DMS114 treated with DMSO at 0.1 percent for 48 hours (cell line): ENCODE data around the gene CFAP74.
"Not testable (repeated sequence)": the region's sequence is repeated elsewhere in the genome, so short reads cannot be mapped to it uniquely, and the experiment has no call there.

ENCODE experiments used
- DNase-seq: peaks from one replicate; lab custom pipeline; 2025; ENCODE audit not compliant: unreplicated experiment; lab: John Stamatoyannopoulos, UW

Gene CFAP74

DNA sequence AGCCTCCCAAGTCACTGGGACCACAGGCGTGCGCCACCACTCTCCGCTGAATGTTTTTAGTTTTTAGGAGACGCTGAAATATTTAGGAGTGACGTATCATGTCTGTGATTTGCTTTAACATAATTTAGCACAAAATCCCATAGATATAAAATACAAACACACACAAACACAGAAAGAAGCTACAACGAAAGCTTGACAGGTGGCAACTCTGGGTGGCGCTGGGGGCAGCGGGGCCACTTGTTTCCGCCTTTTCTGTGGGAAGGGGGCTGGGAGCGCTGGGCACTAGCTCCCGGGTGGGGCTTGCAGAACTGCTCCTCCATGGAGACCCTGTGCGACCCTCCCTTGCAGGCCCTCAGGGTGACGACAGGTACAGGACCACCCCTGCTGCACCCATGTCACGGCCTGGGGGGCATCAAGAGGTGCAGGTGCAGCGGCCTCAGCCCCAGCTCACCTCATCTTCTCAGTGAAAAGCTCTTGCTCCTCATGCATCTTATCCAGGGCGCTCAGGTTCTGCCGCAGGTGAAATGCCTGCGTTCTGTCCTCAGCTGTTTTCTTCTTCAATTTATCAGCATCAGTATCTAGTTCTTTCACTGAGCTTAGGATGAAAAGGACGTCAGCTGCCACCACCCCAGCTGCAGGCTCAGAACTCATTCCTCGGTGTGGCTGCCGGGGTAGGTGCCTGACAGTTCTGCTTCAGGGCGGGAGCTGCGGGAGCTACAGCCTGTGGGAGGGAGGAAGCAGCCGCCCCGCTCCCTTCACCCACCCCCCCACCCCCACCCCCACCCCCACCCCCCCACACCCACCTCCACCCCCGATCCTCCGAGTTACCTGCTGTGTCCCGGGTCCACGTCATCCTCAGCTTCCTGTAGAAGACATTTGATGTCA lies 15.3 kb downstream of the CFAP74 start:
- no peak for DNase-seq

DNA sequence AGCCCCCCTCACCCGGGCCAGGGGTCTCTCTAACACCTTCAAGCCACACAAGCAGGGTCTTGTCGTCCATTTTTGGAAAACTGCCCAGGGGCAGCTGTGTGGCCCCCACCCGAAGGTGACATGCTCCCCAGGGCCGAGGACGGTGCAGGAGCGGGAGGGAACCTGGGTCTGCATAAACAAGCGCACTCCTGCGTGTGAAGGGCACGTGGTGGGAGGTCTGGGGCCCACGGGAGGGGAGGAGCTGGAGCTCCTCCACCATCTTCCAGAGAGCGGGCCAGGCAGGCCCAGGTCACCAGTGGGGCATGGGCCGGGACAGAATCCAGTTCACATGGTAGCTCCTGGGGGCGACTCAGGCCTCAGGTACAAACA lies 16.5 kb downstream of the CFAP74 start:
- DNase-seq, result no peak

DNA sequence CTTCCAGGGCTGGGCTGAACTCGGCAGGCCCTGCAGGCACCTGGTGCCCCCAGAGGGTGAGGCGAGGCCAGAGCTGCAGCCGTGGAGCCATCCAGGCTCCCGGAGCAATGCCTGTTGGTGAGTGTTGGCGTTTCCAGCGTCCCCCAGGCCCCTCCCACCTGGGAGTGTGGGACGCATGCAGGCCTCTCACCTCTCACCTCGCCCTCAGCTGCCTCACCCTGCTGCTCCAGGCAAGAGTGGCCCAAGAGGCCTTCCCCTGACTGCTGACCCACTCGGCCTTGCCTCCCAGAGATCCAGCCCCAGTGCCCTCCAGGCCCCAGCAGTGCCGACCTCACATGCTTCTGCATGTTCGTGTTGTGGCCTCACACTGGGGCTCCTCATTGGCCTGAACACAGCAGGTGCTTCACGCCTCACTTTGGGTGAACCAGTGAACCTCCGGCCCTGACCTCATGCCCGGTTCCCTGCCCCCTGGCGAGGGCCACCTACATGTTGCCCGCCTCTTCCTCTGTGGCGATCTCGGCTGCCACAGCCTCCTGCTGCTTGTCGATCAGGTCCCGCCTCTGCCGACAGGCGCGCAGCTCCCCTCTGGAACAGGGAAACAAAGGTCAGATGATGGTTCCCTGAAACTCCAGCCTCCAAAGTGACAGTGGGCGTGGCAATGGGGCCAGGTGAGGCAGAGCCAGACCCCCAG lies 17.0 kb downstream of the CFAP74 start:
- DNase-seq, result no peak

DNA sequence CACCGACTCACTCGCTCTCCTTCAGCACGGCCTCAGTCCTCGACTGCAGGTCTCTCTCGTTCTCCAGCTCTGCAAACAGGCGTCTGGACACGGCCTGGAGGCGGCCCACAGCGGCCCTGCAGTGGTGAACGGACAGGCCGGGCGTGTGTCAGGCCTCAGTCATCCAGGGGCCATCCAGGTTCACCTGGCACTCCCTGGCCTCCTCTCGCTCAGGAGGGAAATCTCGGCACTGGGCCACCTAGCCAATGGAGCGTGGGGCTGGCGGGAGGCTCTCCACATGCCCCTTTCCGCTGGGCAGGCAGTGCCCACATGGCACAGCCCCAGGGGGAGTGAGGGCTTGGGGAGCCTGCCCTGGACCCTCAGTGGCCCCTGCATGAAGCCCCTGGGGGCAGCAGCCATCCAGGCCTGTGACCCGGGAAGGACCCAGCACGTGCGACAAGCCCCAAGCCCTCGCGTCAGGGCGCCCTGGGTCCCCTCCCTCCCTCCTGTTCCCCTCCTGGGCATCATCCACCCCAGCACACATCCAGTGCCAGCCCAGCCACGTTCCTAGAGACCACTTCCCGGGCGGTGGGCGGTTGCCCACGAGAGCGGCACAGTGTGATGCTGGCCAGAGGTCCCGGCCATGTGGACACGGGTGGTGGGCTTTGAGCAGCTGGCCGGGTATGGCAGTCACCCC lies 18.1 kb downstream of the CFAP74 start:
- no peak for DNase-seq

DNA sequence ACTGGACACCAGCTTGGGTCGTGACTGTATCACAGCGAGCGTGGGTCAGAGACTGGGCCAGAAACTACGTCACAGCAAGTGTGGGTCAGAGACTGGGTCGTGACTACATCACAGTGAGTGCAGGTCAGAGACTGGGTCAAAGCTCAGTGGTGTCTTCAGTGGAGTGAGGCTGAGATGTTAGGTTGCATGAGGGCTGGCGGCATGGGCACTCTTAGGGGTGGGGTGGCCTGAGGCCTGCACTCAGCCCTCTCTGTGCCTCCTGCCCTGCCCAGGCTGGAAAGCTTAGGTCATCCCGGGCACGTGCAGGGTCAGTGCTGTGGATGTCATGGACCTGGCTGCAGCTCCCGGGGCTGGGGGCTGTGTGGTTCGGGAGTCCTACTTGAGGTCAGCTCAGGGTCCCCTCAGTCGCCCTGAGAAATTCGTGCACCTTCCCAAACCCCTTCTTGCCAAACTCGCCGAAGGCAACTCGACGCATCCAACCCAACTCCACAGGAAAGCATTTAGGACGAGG lies 19.0 kb downstream of the CFAP74 start:
- no peak for DNase-seq

DNA sequence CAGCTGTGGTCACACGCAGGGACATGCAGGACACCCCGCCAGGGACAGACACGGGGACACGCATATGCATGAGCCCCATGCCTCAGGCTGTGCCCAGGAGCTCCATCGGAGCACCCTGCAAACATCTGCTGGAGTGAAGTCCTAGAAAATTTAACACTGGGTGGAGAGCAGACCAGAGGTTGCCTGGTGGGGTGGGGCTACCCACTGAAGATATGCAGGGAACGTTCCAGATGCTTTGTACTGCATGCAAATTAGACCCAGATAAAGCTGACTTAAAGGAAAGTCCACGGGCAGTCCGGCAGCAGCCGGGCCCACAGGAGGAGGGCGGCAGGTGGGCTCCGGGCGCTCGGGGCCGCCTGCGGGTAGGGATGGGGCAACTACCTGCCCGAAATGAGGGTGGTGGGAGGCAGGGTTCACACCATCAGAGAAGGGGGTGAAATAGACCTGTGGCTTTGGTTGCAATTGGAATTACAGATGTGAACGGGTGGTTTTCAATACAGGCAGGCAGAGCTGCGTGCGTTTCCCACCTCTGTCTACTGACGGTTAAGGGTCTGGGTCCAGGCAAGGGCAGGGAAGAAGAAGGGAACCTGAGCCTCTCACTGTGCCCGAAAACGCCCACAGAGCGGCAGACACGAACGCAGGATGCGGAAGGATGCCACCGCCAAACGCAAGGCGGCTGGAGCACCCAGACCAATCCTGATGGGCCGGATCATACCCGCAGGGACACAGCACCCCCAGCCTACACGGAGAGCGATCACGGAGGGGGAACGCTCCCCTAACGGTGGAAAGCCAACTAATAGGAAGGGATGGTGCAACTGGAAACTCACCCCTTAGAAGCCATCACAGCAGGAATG lies 21.0 kb downstream of the CFAP74 start:
- DNase-seq, result no peak

DNA sequence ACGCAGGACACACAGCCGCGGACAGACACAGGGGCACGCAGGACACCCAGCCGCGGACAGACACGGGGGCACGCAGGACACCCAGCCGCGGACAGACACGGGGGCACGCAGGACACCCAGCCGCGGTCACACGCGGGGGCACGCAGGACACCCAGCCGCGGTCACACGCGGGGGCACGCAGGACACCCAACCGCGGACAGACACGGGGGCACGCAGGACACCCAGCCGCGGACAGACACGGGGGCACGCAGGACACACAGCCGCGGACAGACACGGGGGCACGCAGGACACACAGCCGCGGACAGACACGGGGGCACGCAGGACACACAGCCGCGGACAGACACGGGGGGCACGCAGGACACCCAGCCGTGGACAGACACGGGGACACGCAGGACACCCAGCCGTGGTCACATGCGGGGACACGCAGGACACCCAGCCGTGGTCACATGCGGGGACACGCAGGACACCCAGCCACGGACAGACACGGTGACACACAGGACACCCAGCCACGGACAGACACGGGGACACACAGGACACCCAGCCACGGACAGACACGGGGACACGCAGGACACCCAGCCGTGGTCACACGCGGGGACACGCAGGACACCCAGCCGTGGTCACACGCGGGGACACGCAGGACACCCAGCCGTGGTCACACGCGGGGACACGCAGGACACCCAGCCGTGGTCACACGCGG lies 21.8 kb downstream of the CFAP74 start:
- not testable (repeated sequence) for DNase-seq

DNA sequence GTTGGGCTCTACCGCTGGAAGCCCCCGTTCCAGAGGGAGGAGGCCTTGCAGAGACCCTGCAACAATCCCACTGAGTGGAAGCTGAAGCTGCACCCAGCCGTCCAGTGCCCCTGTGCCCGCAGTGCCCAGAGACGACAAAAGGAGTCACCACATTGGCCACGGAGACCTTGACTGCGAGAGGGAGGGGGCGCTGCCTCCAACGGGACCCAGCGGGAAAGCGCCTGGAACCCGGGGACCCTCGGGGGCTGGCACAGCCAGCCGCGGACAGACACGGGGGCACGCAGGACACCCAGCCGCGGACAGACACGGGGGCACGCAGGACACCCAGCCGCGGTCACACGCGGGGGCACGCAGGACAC lies 22.5 kb downstream of the CFAP74 start:
- no peak for DNase-seq

DNA sequence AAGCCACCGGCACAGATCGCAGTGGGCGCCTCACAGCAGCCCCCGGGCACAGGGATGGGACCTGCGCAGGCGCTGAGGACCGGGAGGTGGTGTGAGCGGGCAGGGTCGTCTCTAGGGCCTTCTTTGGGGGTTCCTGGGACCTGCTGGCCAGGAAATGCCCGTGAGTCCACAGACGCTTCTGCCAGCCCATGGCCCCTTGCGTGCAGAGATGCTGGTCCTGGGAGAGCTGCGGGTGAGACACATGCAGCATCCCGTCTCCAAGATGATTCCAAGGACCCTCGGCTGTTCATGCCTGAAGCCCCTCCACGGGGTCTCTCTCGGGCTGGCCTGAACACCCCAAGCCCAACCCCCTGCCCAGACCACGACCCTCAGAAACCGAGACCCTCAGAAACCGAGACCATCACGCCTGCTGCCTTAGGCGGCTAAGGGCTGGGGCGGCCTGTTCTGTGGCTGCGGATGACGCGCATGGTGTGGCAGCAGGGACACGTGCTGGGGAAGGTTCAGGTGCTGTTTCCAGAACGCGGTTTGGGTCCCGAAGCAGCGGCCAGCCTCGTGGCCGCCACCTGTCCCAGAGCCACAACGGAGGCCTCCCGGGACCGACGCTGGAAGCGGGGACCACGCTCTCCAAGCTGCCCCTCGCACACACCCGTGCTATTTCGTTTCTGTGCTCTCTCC lies 23.0 kb downstream of the CFAP74 start:
- DNase-seq, result no peak

DNA sequence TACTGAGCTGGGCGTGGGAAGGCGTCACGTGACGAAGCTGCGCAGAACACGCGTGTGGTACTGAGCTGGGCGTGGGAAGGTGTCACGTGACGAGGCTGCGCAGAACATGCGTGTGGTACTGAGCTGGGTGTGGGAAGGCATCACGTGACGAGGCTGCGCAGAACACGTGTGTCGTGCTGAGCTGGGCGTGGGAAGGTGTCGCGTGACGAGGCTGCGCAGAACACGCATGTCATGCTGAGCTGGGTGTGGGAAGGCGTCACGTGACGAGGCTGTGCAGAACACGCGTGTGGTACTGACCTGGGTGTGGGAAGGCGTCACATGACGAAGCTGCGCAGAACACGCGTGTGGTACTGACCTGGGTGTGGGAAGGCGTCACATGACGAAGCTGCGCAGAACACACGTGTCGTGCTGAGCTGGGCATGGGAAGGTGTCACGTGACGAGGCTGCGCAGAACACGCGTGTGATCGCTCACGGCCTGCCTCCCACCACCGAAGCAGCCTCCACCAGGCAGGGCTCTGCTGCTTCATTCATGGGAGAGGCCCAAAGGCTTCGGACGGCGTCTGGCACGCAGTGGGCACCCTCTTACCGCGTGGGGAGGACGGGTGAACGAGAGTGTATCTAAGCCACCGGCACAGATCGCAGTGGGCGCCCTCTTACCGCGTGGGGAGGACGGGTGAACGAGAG lies 24.0 kb downstream of the CFAP74 start:
- DNase-seq, result no peak

DNA sequence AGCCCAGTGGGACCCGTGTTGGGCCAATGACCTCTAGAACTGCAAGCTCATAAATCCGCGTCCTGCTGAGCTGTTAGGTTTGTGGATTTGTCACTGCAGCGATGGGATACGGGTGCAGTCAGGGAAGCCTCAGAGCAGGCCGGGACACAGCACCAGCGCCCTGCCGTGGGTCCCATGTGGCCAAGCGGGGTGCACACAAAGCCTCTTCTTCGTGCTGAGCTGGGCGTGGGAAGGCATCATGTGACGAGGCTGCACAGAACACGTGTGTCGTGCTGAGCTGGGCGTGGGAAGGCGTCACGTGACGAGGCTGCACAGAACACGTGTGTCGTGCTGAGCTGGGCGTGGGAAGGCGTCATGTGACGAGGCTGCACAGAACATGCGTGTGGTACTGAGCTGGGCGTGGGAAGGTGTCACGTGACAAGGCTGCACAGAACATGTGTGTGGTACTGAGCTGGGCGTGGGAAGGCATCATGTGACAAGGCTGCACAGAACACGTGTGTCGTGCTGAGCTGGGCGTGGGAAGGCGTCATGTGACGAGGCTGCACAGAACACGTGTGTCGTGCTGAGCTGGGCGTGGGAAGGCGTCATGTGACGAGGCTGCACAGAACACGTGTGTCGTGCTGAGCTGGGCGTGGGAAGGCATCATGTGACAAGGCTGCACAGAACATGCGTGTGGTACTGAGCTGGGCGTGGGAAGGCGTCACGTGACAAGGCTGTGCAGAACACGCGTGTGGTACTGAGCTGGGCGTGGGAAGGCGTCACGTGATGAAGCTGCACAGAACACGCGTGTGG lies 24.7 kb downstream of the CFAP74 start:
- DNase-seq, result not testable (repeated sequence)

DNA sequence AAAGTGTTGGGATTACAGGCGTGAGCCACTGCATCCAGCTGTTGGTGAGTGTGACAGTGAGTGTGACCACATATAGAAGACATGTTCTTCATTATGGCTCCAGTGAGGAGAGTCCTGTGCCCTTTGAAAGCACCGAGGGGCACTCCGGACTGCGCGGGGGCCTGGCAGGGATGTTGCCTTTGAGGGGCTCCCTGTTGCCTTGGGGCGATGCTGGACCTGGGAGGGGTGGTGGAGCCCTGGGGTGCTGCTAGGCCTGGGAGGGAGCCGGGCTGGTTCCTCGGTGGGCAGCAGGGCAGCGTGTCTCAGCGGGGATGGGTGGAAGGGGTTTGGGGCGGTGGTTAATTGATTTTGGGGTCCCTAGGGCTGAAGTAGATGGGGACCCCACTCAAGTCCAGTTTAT lies 25.5 kb downstream of the CFAP74 start:
- DNase-seq, result no peak

DNA sequence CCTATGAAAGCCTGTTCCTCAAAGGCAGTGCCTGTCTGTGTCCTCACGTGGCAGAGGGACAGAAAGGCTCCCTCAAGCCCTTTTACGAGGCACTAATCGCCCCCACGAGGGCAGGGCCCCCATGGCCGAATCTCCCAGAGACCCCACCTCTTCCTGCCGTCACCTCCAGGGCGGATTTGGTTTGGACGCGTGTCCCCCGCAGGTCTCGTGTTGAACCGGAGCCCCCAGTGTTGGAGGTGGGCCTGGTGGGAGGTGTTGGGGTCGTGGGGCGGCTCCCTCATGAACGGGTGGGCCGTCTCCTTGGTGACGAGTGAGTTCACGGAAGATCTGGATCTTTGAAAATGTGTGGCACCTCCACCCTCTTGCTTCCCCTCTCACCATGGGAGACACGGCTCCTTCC lies 27.6 kb downstream of the CFAP74 start:
- DNase-seq, result no peak

DNA sequence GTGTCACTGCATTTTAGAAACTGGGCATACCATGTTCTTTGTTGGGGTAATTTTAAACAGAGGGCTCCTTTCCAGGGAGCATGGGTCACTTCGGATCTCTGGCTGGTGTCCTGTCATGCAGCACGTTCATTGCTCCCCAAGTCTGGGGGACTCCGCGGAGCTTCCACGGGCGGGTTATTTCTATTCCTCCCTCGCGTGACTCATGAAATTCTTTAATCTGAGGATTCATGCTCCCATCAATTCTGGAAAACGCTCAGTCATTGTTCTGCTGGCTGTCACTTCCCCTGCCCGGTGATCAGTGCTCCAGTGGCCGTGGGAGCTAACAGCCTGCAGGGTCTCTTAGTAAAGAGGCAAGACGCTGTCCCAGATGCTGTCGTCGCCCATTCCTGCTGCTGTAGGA lies 28.1 kb downstream of the CFAP74 start:
- no peak for DNase-seq

DNA sequence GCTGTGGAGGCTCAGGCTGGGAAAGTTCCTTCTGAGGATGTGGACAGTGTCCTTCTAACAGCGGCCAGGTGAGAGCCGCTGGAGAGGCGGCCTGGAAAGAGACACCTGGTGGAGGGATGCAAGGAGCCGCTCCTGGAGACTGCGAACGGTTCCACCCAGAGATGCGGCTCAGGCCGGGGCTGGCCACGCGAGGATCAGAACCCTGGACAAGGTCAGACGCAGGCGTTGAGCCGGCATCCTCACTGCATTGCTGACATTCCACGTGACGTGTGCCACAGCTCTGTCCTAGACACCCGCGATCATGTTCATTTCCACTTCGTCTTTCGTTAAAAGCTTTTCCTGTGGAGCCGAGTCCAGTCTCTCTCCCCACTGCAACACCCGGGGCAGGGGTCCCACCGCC lies 28.8 kb downstream of the CFAP74 start:
- DNase-seq, result no peak

DNA sequence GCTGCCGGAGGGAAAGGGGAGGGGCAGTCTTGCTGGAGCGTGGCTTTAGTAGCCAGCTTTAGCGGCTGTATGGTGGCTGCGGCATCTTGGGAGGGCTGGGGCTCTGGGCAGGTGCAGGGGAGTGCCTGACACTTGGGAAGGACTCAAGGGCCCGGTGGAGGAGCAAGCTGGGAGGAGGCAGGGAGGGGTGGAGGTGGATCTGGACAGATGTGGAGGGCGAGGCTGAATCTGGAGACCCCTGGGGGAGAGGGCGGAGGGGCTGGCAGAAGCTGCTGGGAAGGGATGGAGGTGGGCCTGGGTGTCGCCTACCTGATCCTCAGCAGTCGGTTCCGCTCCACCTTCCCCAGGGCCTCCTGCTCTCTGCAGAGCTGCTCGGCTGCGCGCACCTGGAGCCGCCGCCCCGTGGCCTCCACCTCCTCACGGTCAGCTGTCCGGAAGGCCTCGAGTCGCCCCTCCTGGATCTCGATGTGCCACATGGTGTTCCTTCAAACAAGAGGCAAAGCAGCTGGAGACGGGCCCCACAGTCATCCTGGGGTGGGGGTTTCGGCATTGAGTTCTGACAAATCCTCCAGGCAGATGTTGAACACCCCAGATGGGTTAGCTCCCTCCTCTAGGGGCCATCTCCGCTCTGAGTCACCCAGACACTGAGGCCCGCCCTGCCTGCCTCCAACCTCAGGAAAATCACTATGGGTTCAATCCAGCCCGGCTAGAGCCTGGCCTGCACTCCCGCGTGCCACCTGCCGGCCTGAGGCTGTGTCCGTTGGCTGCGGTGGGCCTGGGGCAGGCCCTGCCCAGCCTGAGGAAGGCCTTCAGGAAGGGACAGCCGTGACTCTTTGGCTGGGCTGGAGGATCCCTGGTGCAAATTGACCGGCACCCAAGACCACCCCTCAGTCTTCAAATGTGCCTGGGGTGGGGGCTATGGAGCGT lies 29.6 kb downstream of the CFAP74 start:
- DNase-seq, result no peak

DNA sequence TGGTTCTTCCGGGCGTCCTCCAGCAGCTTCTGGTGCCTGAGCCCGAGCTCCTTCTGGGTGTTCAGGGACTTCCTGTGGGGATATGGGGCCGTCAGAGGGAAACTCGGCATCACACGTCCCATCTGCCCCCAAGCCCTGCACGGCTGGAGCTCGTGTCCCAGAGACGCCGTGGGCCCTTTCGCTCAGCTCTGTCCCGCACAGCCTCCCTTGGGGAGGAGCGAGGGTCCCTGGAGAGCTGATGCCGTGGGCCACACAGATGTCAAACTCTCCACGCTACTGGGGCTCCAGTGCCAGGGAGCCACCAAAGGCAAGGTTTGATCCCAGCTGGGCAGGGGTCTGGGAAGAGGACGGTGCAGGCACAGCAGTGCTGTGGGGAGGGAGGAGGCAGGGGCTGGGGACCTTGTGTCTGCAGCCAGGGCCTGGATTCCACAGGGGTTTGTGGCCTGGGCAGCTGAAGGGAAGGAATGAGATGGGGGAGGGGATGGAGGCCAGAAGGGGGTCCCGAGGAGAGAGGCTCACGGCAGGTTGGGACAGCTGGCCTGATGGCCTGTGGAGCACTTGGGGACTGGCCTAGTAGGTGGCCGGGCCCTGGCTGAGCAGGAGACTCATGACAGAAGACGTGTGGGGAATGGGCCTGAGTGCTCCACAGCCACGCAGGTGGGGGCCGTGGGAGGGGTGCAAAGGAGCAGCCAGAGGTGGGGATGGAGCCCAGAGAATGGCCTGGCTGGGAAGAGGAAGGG lies 30.4 kb downstream of the CFAP74 start:
- DNase-seq, result no peak
